ENCODE measurements around the gene SIRT5. TPM values are rescaled to one million over a fixed set of nuclear protein-coding genes. Genes with fewer than 3 reads are reported as not detected.

The SIRT5 gene
- total and polyA plus RNA-seq, 2 donors (not counting 1 experiment from before 2014, with no cell fraction given), result 8.1 to 16.3 TPM

DNA sequence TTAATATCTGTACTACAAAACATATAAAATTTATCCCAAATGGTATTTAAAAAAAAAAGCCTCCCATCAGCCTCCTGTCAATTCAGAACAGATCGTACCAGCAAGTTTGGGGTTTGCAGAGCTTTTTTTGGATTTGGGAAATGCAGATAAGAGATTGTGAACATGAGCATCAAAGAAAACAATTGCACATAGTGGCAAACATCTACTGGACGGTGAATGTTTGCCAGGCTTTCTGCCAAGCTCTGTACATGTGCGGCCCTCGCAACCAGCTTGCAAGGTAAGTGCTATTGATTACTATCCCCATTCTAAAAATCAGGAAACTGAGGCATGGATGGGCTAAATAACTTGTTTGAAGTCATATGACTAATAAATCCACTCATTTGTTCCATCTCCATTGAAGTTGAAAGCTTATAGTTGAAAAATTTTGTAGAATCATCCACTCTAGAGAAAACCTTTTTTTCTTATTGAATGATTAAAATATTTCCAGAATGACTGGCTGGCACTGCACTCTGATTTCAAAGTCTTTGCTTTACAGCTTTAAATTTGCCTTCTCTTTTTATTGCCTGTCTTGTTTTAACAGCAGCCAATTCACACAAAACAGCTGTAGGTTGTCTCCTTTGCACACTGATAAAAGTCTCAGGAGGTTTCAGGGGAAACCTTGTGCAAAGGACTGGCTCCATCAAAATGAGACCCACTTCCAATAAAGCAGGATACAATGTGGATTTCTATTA, 37.4 kb upstream of the SIRT5 start:
- H3K9me3 ChIP-seq (ENCODE audit: control extremely low read depth in 1 of 3, control insufficient read depth in 2 of 3, insufficient read depth in 1 of 3, low read length in 2 of 3), result no peaks in the 10 kb centered on the region

More for the DNA sequence above, 37.4 kb upstream of the SIRT5 start:
- Mint-ChIP-seq H3K27me3 (no peaks in the 10 kb centered on the region), H3K4me1 (peaks cover 19% of the 10 kb centered on the region), H3K4me3 (no peak overlapping the region), H3K9me3 (ENCODE audit: insufficient read depth) (no peaks in the 10 kb centered on the region), H3K27ac (no peak overlapping the region)
- H3K9ac ChIP-seq (ENCODE audit: low read length), result no peak overlapping the region
- no peaks in the 10 kb centered on the region for H3K79me2 ChIP-seq (ENCODE audit: control insufficient read depth, insufficient read depth, low read length)
- DNase-seq, result no peak
- TF ChIP-seq EZH2 (IDR thresholded peaks at IDR 0.05; ENCODE audit: borderline replicate concordance, insufficient read depth, low read depth, low read length, poor library complexity, severe bottlenecking), result no peak
- TF ChIP-seq, protein P1, sequence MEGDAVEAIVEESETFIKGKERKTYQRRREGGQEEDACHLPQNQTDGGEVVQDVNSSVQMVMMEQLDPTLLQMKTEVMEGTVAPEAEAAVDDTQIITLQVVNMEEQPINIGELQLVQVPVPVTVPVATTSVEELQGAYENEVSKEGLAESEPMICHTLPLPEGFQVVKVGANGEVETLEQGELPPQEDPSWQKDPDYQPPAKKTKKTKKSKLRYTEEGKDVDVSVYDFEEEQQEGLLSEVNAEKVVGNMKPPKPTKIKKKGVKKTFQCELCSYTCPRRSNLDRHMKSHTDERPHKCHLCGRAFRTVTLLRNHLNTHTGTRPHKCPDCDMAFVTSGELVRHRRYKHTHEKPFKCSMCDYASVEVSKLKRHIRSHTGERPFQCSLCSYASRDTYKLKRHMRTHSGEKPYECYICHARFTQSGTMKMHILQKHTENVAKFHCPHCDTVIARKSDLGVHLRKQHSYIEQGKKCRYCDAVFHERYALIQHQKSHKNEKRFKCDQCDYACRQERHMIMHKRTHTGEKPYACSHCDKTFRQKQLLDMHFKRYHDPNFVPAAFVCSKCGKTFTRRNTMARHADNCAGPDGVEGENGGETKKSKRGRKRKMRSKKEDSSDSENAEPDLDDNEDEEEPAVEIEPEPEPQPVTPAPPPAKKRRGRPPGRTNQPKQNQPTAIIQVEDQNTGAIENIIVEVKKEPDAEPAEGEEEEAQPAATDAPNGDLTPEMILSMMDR (IDR thresholded peaks at IDR 0.05), result no peak
- no peak overlapping the region for H3K4me3 ChIP-seq (ENCODE audit: control extremely low read depth in 1 of 5, extremely low read depth in 1 of 5, insufficient read depth in 1 of 5, low read depth in 2 of 5, low read length in 4 of 5)
- no CpG with 5 or more reads among the region's 4 CpGs for WGBS (ENCODE audit: insufficient coverage)
- intact Hi-C loops (cut with micrococcal nuclease), result loop anchor here (10.0 kb wide), 1 partner anchor 342 kb away; no protein-coding TSS in a partner anchor
- H2AFZ ChIP-seq (ENCODE audit: insufficient read depth, low read depth, low read length, poor library complexity, severe bottlenecking), result no peak overlapping the region
- no peaks in the 10 kb centered on the region for H4K20me1 ChIP-seq (ENCODE audit: control insufficient read depth, insufficient read depth, low read length, poor library complexity, severe bottlenecking)
- H3K36me3 ChIP-seq (replicated peaks in 1 of 2; ENCODE audit: control extremely low read depth in 1 of 2, control insufficient read depth in 1 of 2, extremely low read depth in 1 of 2, insufficient read depth in 2 of 2, low read length in 1 of 2), result no peaks in the 10 kb centered on the region
- peaks cover 6 to 8% of the 10 kb centered on the region in 2 donors for H3K4me1 ChIP-seq (ENCODE audit: control insufficient read depth in 2 of 2, insufficient read depth in 2 of 2, low read length in 2 of 2)
- ATAC-seq (ENCODE audit: low read depth), result no peak
- H3K27ac ChIP-seq (ENCODE audit: low read length in 2 of 2), result no peak overlapping the region
- ChIA-PET POLR2A (interaction anchor here (0.5 kb wide), 1 partner anchor 8 kb away, joined by 3 read pairs; no protein-coding TSS in a partner anchor), CTCF (interaction anchor here (0.7 to 5.7 kb wide), 23 partner anchors 8 to 626 kb away, joined by 3 to 53 read pairs (median 7); partner anchors contain the start of genes GFOD1 and SIRT5)
- H3K27me3 ChIP-seq (replicated peaks in 1 of 4; ENCODE audit: control extremely low read depth in 1 of 4, control insufficient read depth in 3 of 4, insufficient read depth in 4 of 4, low read length in 3 of 4), result no peaks in the 10 kb centered on the region
- no peak overlapping the region for H3K4me2 ChIP-seq (replicated peaks; ENCODE audit: low read depth, low read length, poor library complexity, severe bottlenecking)

Data from B cell (primary cell).